CD14-positive monocyte (primary cell): ENCODE measurements around the gene ANO4. TPM values are rescaled to one million over a fixed set of nuclear protein-coding genes. Genes with fewer than 3 reads are reported as not detected.
"Not testable (repeated sequence)": the region's sequence is repeated elsewhere in the genome, so short reads cannot be mapped to it uniquely, and the experiment has no call there.

Source experiments
- DNase-seq, 3 donors: peaks; one replicate each; pipeline ENCODE4 v3.0.0-alpha.2; 2011 to 2022
- H2AFZ ChIP-seq: 2 replicates; pipeline ENCODE4 v1.6.0; 2012; ENCODE audit warnings: mild to moderate bottlenecking, low read depth, low read length, inconsistent platforms; ENCODE audit not compliant: insufficient read depth, poor library complexity, severe bottlenecking
- H3K27ac ChIP-seq, 2 donors: 1 replicate in 1 of 2; 2 replicates in 1 of 2; pipeline ENCODE4 v1.5.1; 2012 to 2013; ENCODE audit warnings: low read length in 2 of 2, control low read depth in 1 of 2, inconsistent platforms in 1 of 2, low read depth in 1 of 2, mild to moderate bottlenecking in 1 of 2
- H3K27me3 ChIP-seq, 2 donors: one replicate each; pipeline versions ENCODE4 v1.6.0 to v1.6.1; 2011 to 2013; ENCODE audit warnings: low read length in 2 of 2; ENCODE audit not compliant: control insufficient read depth in 2 of 2, insufficient read depth in 2 of 2
- H3K36me3 ChIP-seq, 2 donors: replicated peaks in 1 of 2; 1 replicate in 1 of 2; 2 replicates in 1 of 2; pipeline versions ENCODE4 v1.5.1 to v1.6.1; 2012 to 2013; ENCODE audit warnings: low read length in 2 of 2, control low read depth in 1 of 2, inconsistent platforms in 1 of 2, mild to moderate bottlenecking in 1 of 2; ENCODE audit not compliant: insufficient read depth in 2 of 2, control insufficient read depth in 1 of 2
- H3K4me1 ChIP-seq, 2 donors: 1 replicate in 1 of 2; 2 replicates in 1 of 2; pipeline versions ENCODE4 v1.5.1 to v1.6.1; 2012 to 2013; ENCODE audit warnings: low read length in 2 of 2, control low read depth in 1 of 2, inconsistent platforms in 1 of 2, mild to moderate bottlenecking in 1 of 2, moderate library complexity in 1 of 2; ENCODE audit not compliant: insufficient read depth in 2 of 2, control insufficient read depth in 1 of 2
- H3K4me2 ChIP-seq: replicated peaks from 2 replicates; pipeline ENCODE3; 2012; ENCODE audit warnings: low read length, moderate library complexity, mild to moderate bottlenecking; ENCODE audit not compliant: poor library complexity, severe bottlenecking; ENCODE audit errors: extremely low read depth
- H3K4me3 ChIP-seq, 3 experiments: fragments of 200-600 bp in 1 of 3; sonication (generic) in 1 of 3; replicated peaks in 1 of 3; 1 replicate in 2 of 3; 2 replicates in 1 of 3; pipeline ENCODE4 v1.5.1; 2011 to 2013; ENCODE audit warnings: low read length in 3 of 3, mild to moderate bottlenecking in 3 of 3, control low read depth in 2 of 3, low read depth in 2 of 3, inconsistent platforms in 1 of 3, moderate library complexity in 1 of 3
- H3K79me2 ChIP-seq: 2 replicates; pipeline ENCODE4 v1.6.0; 2012; ENCODE audit warnings: mild to moderate bottlenecking, control low read depth, inconsistent platforms, low read length, moderate library complexity; ENCODE audit not compliant: insufficient read depth
- H3K9ac ChIP-seq: 2 replicates; pipeline ENCODE4 v1.6.0; 2017; ENCODE audit warnings: low read length, mild to moderate bottlenecking; ENCODE audit not compliant: insufficient read depth, poor library complexity, severe bottlenecking
- H3K9me3 ChIP-seq, 2 donors: replicated peaks in 1 of 2; 1 replicate in 1 of 2; 2 replicates in 1 of 2; pipeline versions ENCODE4 v1.5.1 to v1.6.1; 2012 to 2013; ENCODE audit warnings: low read length in 2 of 2, control low read depth in 1 of 2; ENCODE audit not compliant: control insufficient read depth in 1 of 2, insufficient read depth in 1 of 2
- H4K20me1 ChIP-seq: 2 replicates; pipeline ENCODE4 v1.6.0; 2012; ENCODE audit warnings: mild to moderate bottlenecking, low read length, control low read depth, moderate library complexity; ENCODE audit not compliant: insufficient read depth
- H3K27ac Mint-ChIP-seq, 7 donors: one replicate each; pipeline ENCODE4 v1.8.0; 2020; ENCODE audit warnings: mild to moderate bottlenecking in 7 of 7, mixed read lengths in 7 of 7, moderate library complexity in 6 of 7, inconsistent platforms in 2 of 7
- H3K27me3 Mint-ChIP-seq, 3 donors: one replicate each; pipeline ENCODE4 v1.8.0; 2021 to 2022; ENCODE audit warnings: low read depth in 3 of 3, mild to moderate bottlenecking in 3 of 3, mixed read lengths in 3 of 3, moderate library complexity in 3 of 3, inconsistent platforms in 1 of 3
- H3K36me3 Mint-ChIP-seq, 2 donors: one replicate each; pipeline ENCODE4 v1.8.0; 2020; ENCODE audit warnings: mixed read lengths in 2 of 2, inconsistent platforms in 1 of 2, mild to moderate bottlenecking in 1 of 2
- H3K4me1 Mint-ChIP-seq: one replicate; pipeline ENCODE4 v1.8.0; 2020; ENCODE audit warnings: mild to moderate bottlenecking, mixed read lengths
- H3K4me3 Mint-ChIP-seq, 2 donors: one replicate each; pipeline ENCODE4 v1.8.0; 2020; ENCODE audit warnings: mild to moderate bottlenecking in 2 of 2, mixed read lengths in 2 of 2, moderate library complexity in 1 of 2
- H3K9me3 Mint-ChIP-seq, 7 donors: one replicate each; pipeline ENCODE4 v1.8.0; 2020 to 2022; ENCODE audit warnings: mixed read lengths in 7 of 7, mild to moderate bottlenecking in 6 of 7, moderate library complexity in 6 of 7, inconsistent platforms in 2 of 7
- CTCF ChIP-seq: fragments of 200-600 bp; IDR thresholded peaks from one replicate; pipeline ENCODE4 v1.8.0; 2022; ENCODE audit warnings: antibody characterized with exemption, mild to moderate bottlenecking
- WGBS: methylation state at CpG from one replicate; pipeline ENCODE4 v1.1.5; 2013; ENCODE audit warnings: missing lambda C conversion rate; ENCODE audit not compliant: insufficient coverage; 5-methylcytosine and 5-hydroxymethylcytosine counted together
- intact Hi-C, 2 donors: fragments of 100-400 bp; cut with micrococcal nuclease; formaldehyde crosslinking; loops; one replicate each; pipeline versions ENCODE4 v1.15.0 to v1.15.1; 2023
- polyA plus RNA-seq, 3 donors: library from polyadenylated mRNA; depleted of rRNA in 1 of 3; unstranded in 2 of 3; stranded (reverse) in 1 of 3; fragments of 300-500 nt in 2 of 3; fragments of >200 nt in 1 of 3; fragmentation: Illumina TruSeq in 2 of 3; gene quantifications; 1 replicate in 2 of 3; 2 replicates in 1 of 3; pipeline ENCODE4 v1.2.3, GENCODE V29; 2012 to 2021

The ANO4 gene
- polyA plus RNA-seq, 3 donors: not detected

- Histone ChIP-seq H3K4me2 (no peak overlapping the region), H3K79me2 (no peaks in the 10 kb centered on the region)
Observed at GRCh38 chr12:101127521-101128219, 333.1 kb downstream of the ANO4 start.

GRCh38 chr12:101145777-101146431, 351.3 kb downstream of the ANO4 start:
- H3K27me3 Mint-ChIP-seq, H3K4me1 Mint-ChIP-seq, DNase-seq, H3K4me2 ChIP-seq, H3K27ac ChIP-seq, H4K20me1 ChIP-seq, H3K36me3 Mint-ChIP-seq, H3K4me1 ChIP-seq, H2AFZ ChIP-seq, H3K4me3 ChIP-seq, H3K4me3 Mint-ChIP-seq, H3K9ac ChIP-seq, H3K9me3 Mint-ChIP-seq, H3K36me3 ChIP-seq, H3K9me3 ChIP-seq, H3K27me3 ChIP-seq, H3K79me2 ChIP-seq, H3K27ac Mint-ChIP-seq, intact Hi-C loops: not testable (repeated sequence)
- 94% methylated on average over 22 of the region's 35 CpGs for WGBS

More at GRCh38 chr12:101127521-101128219, 333.1 kb downstream of the ANO4 start:
- no peak overlapping the region for H3K4me3 Mint-ChIP-seq
- DNase-seq: no peak
- intact Hi-C loops: no loop called here
- H3K9me3 Mint-ChIP-seq: peaks cover 2 to 10% (median 5%) of the 10 kb centered on the region in 7 donors
- Histone ChIP-seq H3K9ac (no peak overlapping the region), H3K9me3 (no peaks in the 10 kb centered on the region), H3K4me3 (no peak overlapping the region), H2AFZ (no peak overlapping the region), H3K36me3 (no peaks in the 10 kb centered on the region), H3K27me3 (no peaks in the 10 kb centered on the region), H3K27ac (no peak overlapping the region), H4K20me1 (no peaks in the 10 kb centered on the region), H3K4me1 (no peaks in the 10 kb centered on the region)
- no peaks in the 10 kb centered on the region for H3K36me3 Mint-ChIP-seq
- WGBS: 96% methylated on average over 6 of the region's 6 CpGs
- H3K27ac Mint-ChIP-seq: no peak overlapping the region
- peaks cover 0 to 5% (median 0%) of the 10 kb centered on the region in 3 donors for H3K27me3 Mint-ChIP-seq
- H3K4me1 Mint-ChIP-seq: no peaks in the 10 kb centered on the region
- no peak for TF ChIP-seq CTCF
